ENCODE data around the gene DNAJB5. TPM values are rescaled to one million over a fixed set of nuclear protein-coding genes. Genes with fewer than 3 reads are reported as not detected.

The DNAJB5 gene
- total RNA-seq, 3 donors from 2014 or later = 1.2 to 32.9 (median 5.8) TPM

DNA sequence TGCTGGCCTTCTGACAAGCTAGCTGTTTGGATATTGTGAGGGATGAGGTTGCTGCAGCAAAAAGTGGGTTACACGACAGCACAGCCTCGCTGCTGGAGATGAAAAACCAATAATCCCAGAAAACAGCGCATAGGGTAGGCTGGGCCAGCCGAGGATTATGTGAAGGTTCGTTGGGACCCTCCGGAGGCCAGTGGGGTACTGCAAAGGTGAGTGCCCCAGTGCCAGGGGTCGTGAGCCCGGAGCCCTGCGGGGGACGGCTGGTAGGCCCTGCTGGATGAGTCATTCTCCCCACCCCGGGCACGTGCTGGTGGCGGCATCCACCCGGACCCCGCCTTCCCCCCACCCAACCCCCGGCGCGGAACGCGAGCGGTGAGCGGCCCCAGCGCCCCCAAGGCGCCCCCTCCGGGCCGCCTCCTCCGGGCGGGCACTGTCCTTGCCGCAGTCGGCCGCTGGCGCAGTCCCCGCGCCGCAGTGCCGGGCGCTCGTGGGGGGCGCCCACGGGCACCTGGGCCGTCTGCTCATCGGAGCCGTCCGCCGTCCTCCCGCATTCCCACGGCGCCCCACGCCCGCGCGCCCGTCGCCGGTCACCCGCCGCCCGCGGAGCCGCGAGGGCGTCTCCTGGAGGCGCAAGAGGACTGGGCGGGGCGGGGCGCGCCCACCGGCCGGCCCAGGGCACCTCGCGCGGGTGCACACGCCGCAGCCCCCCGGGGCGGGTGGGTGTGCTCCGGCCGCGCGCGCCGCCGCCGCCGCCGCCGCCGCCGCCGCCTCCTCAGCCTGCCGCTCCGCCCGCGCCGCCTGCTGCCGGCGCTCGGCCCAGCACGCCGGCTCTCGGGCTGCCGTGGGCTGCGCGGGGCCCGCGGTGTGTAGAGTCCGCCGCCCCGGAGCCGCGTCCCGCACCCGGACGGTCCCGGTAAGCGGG, 31.8 kb upstream of the DNAJB5 start, which contains the start of gene PHF24:
PHF24 (plus strand) TSS at position 794 of the 919 bp plus-strand sequence. CDS start 13,014 bp downstream, outside the sequence.
- Histone ChIP-seq H3K4me3 (no peak within 1 kb of the TSS), H3K9me3 (no peaks in the 10 kb centered on the region), H3K4me1 (ENCODE audit: low read depth) (peaks cover 4% of the 10 kb centered on the region), H3K36me3 (ENCODE audit: low read depth) (no peaks in the 10 kb centered on the region)
- no peak for DNase-seq
- TF ChIP-seq, protein P1, sequence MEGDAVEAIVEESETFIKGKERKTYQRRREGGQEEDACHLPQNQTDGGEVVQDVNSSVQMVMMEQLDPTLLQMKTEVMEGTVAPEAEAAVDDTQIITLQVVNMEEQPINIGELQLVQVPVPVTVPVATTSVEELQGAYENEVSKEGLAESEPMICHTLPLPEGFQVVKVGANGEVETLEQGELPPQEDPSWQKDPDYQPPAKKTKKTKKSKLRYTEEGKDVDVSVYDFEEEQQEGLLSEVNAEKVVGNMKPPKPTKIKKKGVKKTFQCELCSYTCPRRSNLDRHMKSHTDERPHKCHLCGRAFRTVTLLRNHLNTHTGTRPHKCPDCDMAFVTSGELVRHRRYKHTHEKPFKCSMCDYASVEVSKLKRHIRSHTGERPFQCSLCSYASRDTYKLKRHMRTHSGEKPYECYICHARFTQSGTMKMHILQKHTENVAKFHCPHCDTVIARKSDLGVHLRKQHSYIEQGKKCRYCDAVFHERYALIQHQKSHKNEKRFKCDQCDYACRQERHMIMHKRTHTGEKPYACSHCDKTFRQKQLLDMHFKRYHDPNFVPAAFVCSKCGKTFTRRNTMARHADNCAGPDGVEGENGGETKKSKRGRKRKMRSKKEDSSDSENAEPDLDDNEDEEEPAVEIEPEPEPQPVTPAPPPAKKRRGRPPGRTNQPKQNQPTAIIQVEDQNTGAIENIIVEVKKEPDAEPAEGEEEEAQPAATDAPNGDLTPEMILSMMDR (IDR thresholded peaks at IDR 0.05) = no peak
- intact Hi-C loops (cut with DNase I, micrococcal nuclease) = no loop called here
- peak; percentile 62 for ATAC-seq

DNA sequence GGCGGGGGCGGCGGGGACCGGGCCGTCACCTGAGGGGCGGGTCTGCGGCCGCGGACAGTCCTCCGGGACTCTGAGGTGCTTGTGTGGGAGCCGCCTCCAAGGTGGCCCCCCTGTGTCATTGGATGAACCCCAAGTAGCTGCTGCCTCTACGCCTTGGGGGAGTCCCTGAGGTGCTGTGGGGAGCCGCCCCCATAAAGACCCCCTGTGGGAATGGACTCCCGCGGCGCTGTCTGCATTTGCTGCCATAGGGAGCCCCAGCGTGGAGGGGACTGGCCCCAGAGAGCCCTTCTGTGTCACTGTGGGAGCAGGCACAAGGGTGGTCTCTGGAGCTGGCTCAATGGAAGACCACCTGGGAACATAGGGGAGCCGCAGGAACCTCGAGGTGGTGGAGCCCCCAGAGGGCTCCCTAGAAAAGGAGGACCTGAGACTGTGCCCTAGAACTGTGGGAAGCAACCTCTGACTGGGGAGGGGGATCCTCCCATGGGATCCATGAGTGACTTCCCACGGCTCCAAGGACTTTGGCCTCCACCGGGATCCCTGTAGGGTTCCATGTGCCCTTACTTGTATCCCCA, 31.0 kb upstream of the DNAJB5 start:
- Histone ChIP-seq H3K9me3 (no peaks in the 10 kb centered on the region), H3K4me3 (no peak overlapping the region), H3K4me1 (ENCODE audit: low read depth) (peaks cover 4% of the 10 kb centered on the region), H3K36me3 (ENCODE audit: low read depth) (no peaks in the 10 kb centered on the region)
- TF ChIP-seq, protein P1 (IDR thresholded peaks at IDR 0.05) = no peak
- intact Hi-C loops (cut with DNase I, micrococcal nuclease) = no loop called here
- ATAC-seq (no peak), DNase-seq (no peak)

DNA sequence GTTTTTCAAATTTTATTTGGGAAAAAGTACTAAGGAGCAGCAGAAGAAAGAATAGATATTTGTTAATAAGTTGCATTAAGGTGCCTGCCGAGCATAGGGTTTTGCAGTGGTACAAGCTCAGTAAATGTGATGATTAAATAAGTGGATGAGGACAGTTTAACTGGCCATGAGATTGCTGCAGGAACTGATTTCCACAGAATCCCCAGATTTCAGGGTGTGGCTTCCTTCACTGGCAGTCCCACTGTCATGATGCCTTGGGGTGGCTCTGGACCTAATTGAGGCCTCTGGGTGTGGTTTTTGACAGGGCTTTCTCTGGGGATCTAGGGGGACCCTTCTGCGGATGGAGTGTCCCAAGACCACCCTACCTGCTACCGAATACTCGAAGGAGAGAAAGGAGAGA, 30.1 kb upstream of the DNAJB5 start:
- Histone ChIP-seq H3K4me3 (no peak overlapping the region), H3K4me1 (ENCODE audit: low read depth) (peaks cover 4% of the 10 kb centered on the region), H3K36me3 (ENCODE audit: low read depth) (no peaks in the 10 kb centered on the region), H3K9me3 (no peaks in the 10 kb centered on the region)
- intact Hi-C loops (cut with DNase I, micrococcal nuclease) = no loop called here
- TF ChIP-seq, protein P1 (IDR thresholded peaks at IDR 0.05) = no peak
- ATAC-seq = no peak
- DNase-seq = no peak

DNA sequence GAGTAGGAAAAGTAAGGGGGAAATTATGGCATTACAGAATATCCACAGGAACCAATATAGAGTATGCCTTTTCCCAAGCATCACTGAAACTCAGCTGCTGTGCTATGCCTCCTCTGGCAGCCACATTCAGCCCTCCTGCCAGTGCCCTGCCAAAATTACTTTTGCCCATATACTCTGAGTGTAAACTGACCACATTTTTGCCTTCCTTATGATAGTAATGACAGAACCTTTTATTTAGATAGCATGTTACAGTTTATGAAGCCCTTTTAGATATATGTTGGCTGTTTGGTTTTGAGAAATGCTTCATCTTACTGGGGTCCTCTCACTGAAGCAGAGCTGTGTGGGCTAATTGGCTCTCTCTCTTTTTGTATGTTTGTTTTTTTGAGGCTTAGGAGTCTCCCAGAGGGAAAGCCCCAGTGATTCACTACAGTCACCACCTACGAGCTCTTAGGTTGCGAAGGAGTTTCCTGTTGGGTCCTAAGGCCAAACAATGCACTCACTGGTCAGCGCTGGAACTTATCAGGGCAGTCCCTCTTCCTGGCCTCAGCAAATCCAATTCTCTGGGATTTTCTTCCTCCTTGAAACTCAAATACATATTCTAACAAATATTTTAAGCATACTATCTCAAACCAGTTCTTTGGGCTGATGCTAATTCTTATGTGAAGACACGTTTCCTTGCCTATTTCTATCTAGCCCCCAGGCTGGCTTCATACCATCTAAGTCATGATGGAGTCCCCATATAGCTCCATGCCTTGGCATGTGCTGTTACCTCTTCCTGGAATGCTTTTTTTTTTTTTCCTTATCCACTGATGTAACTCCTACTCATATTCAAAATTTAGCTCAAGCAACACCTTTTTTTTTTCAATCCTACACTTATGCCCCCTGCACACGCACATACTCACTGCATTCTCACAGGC, 27.7 kb upstream of the DNAJB5 start:
- H3K36me3 ChIP-seq (ENCODE audit: low read depth) = no peaks in the 10 kb centered on the region
- peaks cover 4% of the 10 kb centered on the region for H3K4me1 ChIP-seq (ENCODE audit: low read depth)
- no peaks in the 10 kb centered on the region for H3K9me3 ChIP-seq
- H3K4me3 ChIP-seq = no peak overlapping the region
- ATAC-seq = peak; percentile 31
- DNase-seq = no peak
- TF ChIP-seq, protein P1 (IDR thresholded peaks at IDR 0.05) = no peak
- intact Hi-C loops (cut with DNase I, micrococcal nuclease) = no loop called here

DNA sequence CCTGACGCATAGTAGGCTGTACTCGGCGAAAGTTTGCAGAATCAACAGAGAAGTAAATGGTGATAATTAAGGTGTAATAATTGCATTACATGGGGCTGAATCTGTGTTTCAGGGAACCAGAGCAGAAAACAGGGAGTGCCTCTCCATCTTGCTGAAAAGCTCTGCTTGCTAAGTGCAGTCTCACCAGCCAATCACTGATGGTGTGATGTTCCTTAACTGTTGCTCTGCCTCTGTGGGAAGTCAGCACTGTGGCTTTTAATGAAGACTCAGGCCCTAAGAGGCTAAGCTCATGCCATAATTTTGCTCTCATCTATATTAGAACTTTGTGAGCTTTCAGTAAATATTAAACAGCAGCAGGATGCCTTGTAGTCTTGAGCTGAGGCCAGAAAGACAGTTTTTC, 27.0 kb upstream of the DNAJB5 start:
- intact Hi-C loops (cut with DNase I, micrococcal nuclease) = no loop called here
- DNase-seq (no peak), ATAC-seq (no peak)
- TF ChIP-seq, protein P1 (IDR thresholded peaks at IDR 0.05) = no peak
- Histone ChIP-seq H3K4me1 (ENCODE audit: low read depth) (peaks cover 4% of the 10 kb centered on the region), H3K9me3 (no peaks in the 10 kb centered on the region), H3K36me3 (ENCODE audit: low read depth) (no peaks in the 10 kb centered on the region), H3K4me3 (no peak overlapping the region)
